ENCODE measurements around the gene S100A7A. TPM values are rescaled to one million over a fixed set of nuclear protein-coding genes. Genes with fewer than 3 reads are reported as not detected.

S100A7A gene
- polyA plus RNA-seq, 3 donors, result not detected

DNA sequence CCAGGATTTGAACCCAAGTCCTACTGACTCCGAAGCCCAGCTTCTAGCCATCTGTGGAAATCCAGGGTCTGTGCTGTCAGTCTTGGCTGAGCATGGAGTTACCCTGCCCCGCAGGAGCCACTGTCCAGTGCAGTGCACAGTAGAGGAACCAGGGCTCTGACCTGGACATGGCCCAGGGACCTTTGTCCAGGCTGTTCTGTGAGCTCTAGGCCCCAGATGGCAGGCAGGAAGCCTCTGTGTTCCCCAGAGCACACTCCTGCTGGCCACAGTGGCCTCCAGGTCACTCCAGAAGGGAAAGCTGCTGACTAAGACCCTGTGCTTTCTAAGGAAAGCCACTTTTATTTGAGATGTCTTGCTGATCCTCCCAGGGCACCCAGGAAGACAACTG, 13.8 kb downstream of the S100A7A start:
- Histone ChIP-seq H4K20me1 (ENCODE audit: insufficient read depth, low read length) (no peaks in the 10 kb centered on the region), H3K36me3 (replicated peaks in 1 of 2; ENCODE audit: control insufficient read depth in 1 of 2, insufficient read depth in 2 of 2, low read length in 2 of 2) (no peaks in the 10 kb centered on the region), H3K4me1 (ENCODE audit: control insufficient read depth in 1 of 2, insufficient read depth in 2 of 2, low read length in 2 of 2) (no peaks in the 10 kb centered on the region), H3K27ac (ENCODE audit: low read depth in 1 of 2, low read length in 2 of 2) (no peak overlapping the region), H3K4me2 (replicated peaks; ENCODE audit: extremely low read depth, low read length, poor library complexity, severe bottlenecking) (no peak overlapping the region), H3K9me3 (replicated peaks in 1 of 2; ENCODE audit: control insufficient read depth in 1 of 2, insufficient read depth in 1 of 2, low read length in 2 of 2) (no peaks in the 10 kb centered on the region), H3K9ac (ENCODE audit: insufficient read depth, low read length, poor library complexity, severe bottlenecking) (no peak overlapping the region), H3K27me3 (ENCODE audit: control insufficient read depth in 2 of 2, insufficient read depth in 2 of 2, low read length in 2 of 2) (no peaks in the 10 kb centered on the region), H2AFZ (ENCODE audit: insufficient read depth, low read depth, low read length, poor library complexity, severe bottlenecking) (no peak overlapping the region), H3K4me3 (replicated peaks in 1 of 3; ENCODE audit: low read depth in 2 of 3, low read length in 3 of 3) (no peak overlapping the region), H3K79me2 (ENCODE audit: insufficient read depth, low read length) (no peaks in the 10 kb centered on the region)
- H3K27me3 Mint-ChIP-seq (ENCODE audit: low read depth in 3 of 3), result peaks cover 21 to 24% (median 23%) of the 10 kb centered on the region in 3 donors
- H3K4me3 Mint-ChIP-seq, result no peak overlapping the region
- DNase-seq, result no peak
- no peaks in the 10 kb centered on the region for H3K36me3 Mint-ChIP-seq
- TF ChIP-seq, protein P1, sequence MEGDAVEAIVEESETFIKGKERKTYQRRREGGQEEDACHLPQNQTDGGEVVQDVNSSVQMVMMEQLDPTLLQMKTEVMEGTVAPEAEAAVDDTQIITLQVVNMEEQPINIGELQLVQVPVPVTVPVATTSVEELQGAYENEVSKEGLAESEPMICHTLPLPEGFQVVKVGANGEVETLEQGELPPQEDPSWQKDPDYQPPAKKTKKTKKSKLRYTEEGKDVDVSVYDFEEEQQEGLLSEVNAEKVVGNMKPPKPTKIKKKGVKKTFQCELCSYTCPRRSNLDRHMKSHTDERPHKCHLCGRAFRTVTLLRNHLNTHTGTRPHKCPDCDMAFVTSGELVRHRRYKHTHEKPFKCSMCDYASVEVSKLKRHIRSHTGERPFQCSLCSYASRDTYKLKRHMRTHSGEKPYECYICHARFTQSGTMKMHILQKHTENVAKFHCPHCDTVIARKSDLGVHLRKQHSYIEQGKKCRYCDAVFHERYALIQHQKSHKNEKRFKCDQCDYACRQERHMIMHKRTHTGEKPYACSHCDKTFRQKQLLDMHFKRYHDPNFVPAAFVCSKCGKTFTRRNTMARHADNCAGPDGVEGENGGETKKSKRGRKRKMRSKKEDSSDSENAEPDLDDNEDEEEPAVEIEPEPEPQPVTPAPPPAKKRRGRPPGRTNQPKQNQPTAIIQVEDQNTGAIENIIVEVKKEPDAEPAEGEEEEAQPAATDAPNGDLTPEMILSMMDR (IDR thresholded peaks at IDR 0.05), result no peak
- intact Hi-C loops (cut with micrococcal nuclease), result no loop called here
- WGBS (ENCODE audit: insufficient coverage), result 96% methylated on average over 2 of the region's 2 CpGs
- peaks cover 0 to 1% (median 0%) of the 10 kb centered on the region in 7 donors for H3K9me3 Mint-ChIP-seq
- H3K4me1 Mint-ChIP-seq, result no peaks in the 10 kb centered on the region
- H3K27ac Mint-ChIP-seq, result no peak overlapping the region

DNA sequence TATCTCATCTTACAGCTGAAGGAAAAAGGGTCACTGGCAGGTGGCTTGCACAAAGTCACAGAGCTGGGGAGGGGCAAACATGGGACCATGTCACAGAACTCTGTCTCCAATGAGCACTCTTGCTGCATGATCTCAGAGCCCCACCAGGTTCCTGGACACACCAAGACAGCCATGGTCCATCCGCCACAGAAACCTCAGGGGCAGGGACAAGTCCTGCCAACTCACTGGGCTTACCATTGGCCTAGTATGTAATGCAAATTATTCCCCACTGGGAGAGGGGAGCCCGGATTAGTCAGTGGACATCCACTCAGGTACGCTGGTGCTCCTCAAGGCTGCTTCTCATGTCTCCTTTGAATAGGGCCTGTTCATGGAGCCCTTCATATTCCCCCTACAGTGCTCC, 14.2 kb downstream of the S100A7A start:
- Histone ChIP-seq H4K20me1 (ENCODE audit: insufficient read depth, low read length) (no peaks in the 10 kb centered on the region), H3K4me1 (ENCODE audit: control insufficient read depth in 1 of 2, insufficient read depth in 2 of 2, low read length in 2 of 2) (no peaks in the 10 kb centered on the region), H3K9me3 (replicated peaks in 1 of 2; ENCODE audit: control insufficient read depth in 1 of 2, insufficient read depth in 1 of 2, low read length in 2 of 2) (no peaks in the 10 kb centered on the region), H3K36me3 (replicated peaks in 1 of 2; ENCODE audit: control insufficient read depth in 1 of 2, insufficient read depth in 2 of 2, low read length in 2 of 2) (no peaks in the 10 kb centered on the region), H3K9ac (ENCODE audit: insufficient read depth, low read length, poor library complexity, severe bottlenecking) (no peak overlapping the region), H3K27ac (ENCODE audit: low read depth in 1 of 2, low read length in 2 of 2) (no peak overlapping the region), H3K4me2 (replicated peaks; ENCODE audit: extremely low read depth, low read length, poor library complexity, severe bottlenecking) (no peak overlapping the region), H3K4me3 (replicated peaks in 1 of 3; ENCODE audit: low read depth in 2 of 3, low read length in 3 of 3) (no peak overlapping the region), H2AFZ (ENCODE audit: insufficient read depth, low read depth, low read length, poor library complexity, severe bottlenecking) (no peak overlapping the region), H3K79me2 (ENCODE audit: insufficient read depth, low read length) (no peaks in the 10 kb centered on the region), H3K27me3 (ENCODE audit: control insufficient read depth in 2 of 2, insufficient read depth in 2 of 2, low read length in 2 of 2) (no peaks in the 10 kb centered on the region)
- Mint-ChIP-seq H3K36me3 (no peaks in the 10 kb centered on the region), H3K4me1 (no peaks in the 10 kb centered on the region), H3K27me3 (ENCODE audit: low read depth in 3 of 3) (peaks cover 20 to 25% (median 23%) of the 10 kb centered on the region in 3 donors), H3K27ac (no peak overlapping the region), H3K4me3 (no peak overlapping the region), H3K9me3 (peaks cover 0 to 1% (median 0%) of the 10 kb centered on the region in 7 donors)
- intact Hi-C loops (cut with micrococcal nuclease), result no loop called here
- no peak for DNase-seq
- TF ChIP-seq, protein P1 (IDR thresholded peaks at IDR 0.05), result no peak
- 90% methylated on average over 3 of the region's 3 CpGs for WGBS (ENCODE audit: insufficient coverage)

Data from CD14-positive monocyte (primary cell).